ENCODE measurements around the gene VPS36. TPM values are rescaled to one million over a fixed set of nuclear protein-coding genes. Genes with fewer than 3 reads are reported as not detected.
A peak's percentile ranks its signal among the peaks of the same experiment; 100 is the strongest.

VPS36 gene
- total and polyA plus RNA-seq, 2 of the 13 experiments (the other 11 are each of a cell fraction or from before 2014, with no cell fraction given), result 17.2 to 22.4 TPM

- TF ChIP-seq ZNF841 (CRISPR knock-in tag; IDR thresholded peaks at IDR 0.05; ENCODE audit: borderline replicate concordance) (0 out of 2 replicates have a peak, but pooled peaks have one; percentile 43), ZNF691 (CRISPR knock-in tag; IDR thresholded peaks at IDR 0.05; ENCODE audit: borderline replicate concordance, low read depth) (no peak), DNMT1 (CRISPR knock-in tag; IDR thresholded peaks at IDR 0.05) (no peak; the same call in 1 of the 2 replicates), KDM5A (IDR thresholded peaks at IDR 0.05; ENCODE audit: borderline replicate concordance, low read length) (no peak), SAP130 (CRISPR knock-in tag; IDR thresholded peaks at IDR 0.05; ENCODE audit: low read depth) (peak; percentile 83), SNAI1 (CRISPR knock-in tag; IDR thresholded peaks at IDR 0.05; ENCODE audit: borderline replicate concordance) (peak; percentile 98), ZNF761 (CRISPR knock-in tag; conservative IDR thresholded peaks at IDR 0.05) (peak; percentile 80; the same call in 1 of the 2 replicates), THAP11 (CRISPR knock-in tag; IDR thresholded peaks at IDR 0.05) (0 out of 2 replicates have a peak, but pooled peaks have one; percentile 23), E2F1 (CRISPR knock-in tag; IDR thresholded peaks at IDR 0.05) (0 out of 2 replicates have a peak, but pooled peaks have one; percentile 55), ZNF574 (CRISPR knock-in tag; IDR thresholded peaks at IDR 0.05) (peak; percentile 39; the same call in 1 of the 2 replicates), ZNF501 (CRISPR knock-in tag; IDR thresholded peaks at IDR 0.05) (peak; percentile 44; the same call in 1 of the 2 replicates), IRX3 (CRISPR knock-in tag; IDR thresholded peaks at IDR 0.05; ENCODE audit: borderline replicate concordance, low read depth) (peak; percentile 85), ZNF792 (CRISPR knock-in tag; IDR thresholded peaks at IDR 0.05) (no peak), SP5 (CRISPR knock-in tag; IDR thresholded peaks at IDR 0.05; ENCODE audit: borderline replicate concordance, low read depth) (no peak), IRF2 (CRISPR knock-in tag; IDR thresholded peaks at IDR 0.05) (0 out of 2 replicates have a peak, but pooled peaks have one; percentile 3), ELF3 (CRISPR knock-in tag; IDR thresholded peaks at IDR 0.05) (peak; percentile 20; the same call in 1 of the 2 replicates), CHCHD3 (CRISPR knock-in tag; IDR thresholded peaks at IDR 0.05) (0 out of 2 replicates have a peak, but pooled peaks have one; percentile 54), E2F5 (CRISPR knock-in tag; conservative IDR thresholded peaks at IDR 0.05) (peak; percentile 86), ZNF296 (CRISPR knock-in tag; conservative IDR thresholded peaks at IDR 0.05) (no peak), ZNF160 (CRISPR knock-in tag; IDR thresholded peaks at IDR 0.05) (peak; percentile 66; the same call in 1 of the 2 replicates), LBX2 (CRISPR knock-in tag; IDR thresholded peaks at IDR 0.05; ENCODE audit: borderline replicate concordance) (no peak), MAZ (IDR thresholded peaks at IDR 0.05; ENCODE audit: borderline replicate concordance, low read depth, low read length) (no peak), MAZ (CRISPR knock-in tag; IDR thresholded peaks at IDR 0.05; ENCODE audit: low read depth) (peak; percentile 51; the same call in 1 of the 2 replicates)
Observed at GRCh38 chr13:52454820-52455676, 4.6 kb upstream of the VPS36 start, which contains the start of gene CKAP2 (continued).

All from HepG2 (cell line).